Measurements from ENCODE around the gene RNASE8. TPM values are rescaled to one million over a fixed set of nuclear protein-coding genes. Genes with fewer than 3 reads are reported as not detected.

RNASE8 gene
- total and polyA plus RNA-seq, 10 of the 15 experiments (the other 5 are each of a cell fraction or from before 2014, with no cell fraction given): not detected

GRCh38 chr14:21072781-21073339 is 15.2 kb downstream of the RNASE8 start:
- no peaks in the 10 kb centered on the region for H3K36me3 ChIP-seq (ENCODE audit: control insufficient read depth in 2 of 2, insufficient read depth in 2 of 2, low read length in 1 of 2)
- no peak overlapping the region for H2AFZ ChIP-seq (ENCODE audit: control insufficient read depth, low read depth, low read length)
- FAIRE-seq: no peak
- H4K20me1 ChIP-seq (ENCODE audit: control insufficient read depth, insufficient read depth): no peaks in the 10 kb centered on the region
- intact Hi-C loops (cut with micrococcal nuclease; ENCODE audit: unreplicated experiment) (no loop called here), in situ Hi-C loops (cut with MboI) (no loop called here)
- POLR2A ChIA-PET: no interaction called here
- H3K27ac ChIP-seq (ENCODE audit: control insufficient read depth, insufficient read depth): no peak overlapping the region
- peaks cover 29% of the 10 kb centered on the region for H3K4me1 ChIP-seq (ENCODE audit: control insufficient read depth, insufficient read depth, low read length)
- no peak overlapping the region for H3K9ac ChIP-seq (ENCODE audit: control insufficient read depth, insufficient read depth, low read length)
- RAD21 ChIA-PET (ENCODE audit: unreplicated experiment): interaction anchor here (2.5 to 3.0 kb wide), 2 partner anchors 23 to 31 kb away, joined by 13 to 42 read pairs; no protein-coding TSS in a partner anchor
- WGBS (ENCODE audit: insufficient coverage, insufficient replicate concordance, low lambda C conversion rate, missing lambda C conversion rate): 80% methylated on average over 9 of the region's 9 CpGs
- no peaks in the 10 kb centered on the region for H3K79me2 ChIP-seq (ENCODE audit: control insufficient read depth, insufficient read depth, low read length)
- BruUV-seq (replicated peaks): no TSS peak
- peaks cover 9 to 20% of the 10 kb centered on the region in 2 experiments for H3K27me3 ChIP-seq (replicated peaks in 1 of 2; ENCODE audit: control insufficient read depth in 2 of 2, insufficient read depth in 2 of 2, low read length in 1 of 2)
- no peaks in the 10 kb centered on the region for H3K9me3 ChIP-seq (replicated peaks; ENCODE audit: control insufficient read depth, insufficient read depth, low read length)
- H3K4me2 ChIP-seq (ENCODE audit: control insufficient read depth, insufficient read depth): no peak overlapping the region
- CTCF ChIA-PET: interaction anchor here (0.8 to 5.6 kb wide), 5 partner anchors 19 to 65 kb away, joined by 3 to 100 read pairs (median 10); partner anchors contain the start of gene TMEM253
- no peak for DNase-seq (ENCODE audit: low read depth, low spot score)
- ATAC-seq: no peak
- TF ChIP-seq USF1 (IDR thresholded peaks at IDR 0.05; ENCODE audit: borderline replicate concordance, extremely low read length, insufficient read depth, low read depth, low read length) (no peak), RCOR1 (conservative IDR thresholded peaks at IDR 0.05; ENCODE audit: low read depth, low read length) (no peak), KAT2A (conservative IDR thresholded peaks at IDR 0.05; ENCODE audit: control insufficient read depth, low read depth, low read length) (no peak), ATF7 (IDR thresholded peaks at IDR 0.05; ENCODE audit: low read depth) (no peak), BHLHE40 (IDR thresholded peaks at IDR 0.05; ENCODE audit: borderline replicate concordance in 1 of 2, low read depth in 2 of 2, low read length in 1 of 2) (no peak), RBBP5 (conservative IDR thresholded peaks at IDR 0.05) (no peak), NFXL1 (IDR thresholded peaks at IDR 0.05; ENCODE audit: borderline replicate concordance) (no peak), NFYA (IDR thresholded peaks at IDR 0.05; ENCODE audit: borderline replicate concordance, low read depth, low read length) (no peak)
- TF ChIP-seq, protein P1, sequence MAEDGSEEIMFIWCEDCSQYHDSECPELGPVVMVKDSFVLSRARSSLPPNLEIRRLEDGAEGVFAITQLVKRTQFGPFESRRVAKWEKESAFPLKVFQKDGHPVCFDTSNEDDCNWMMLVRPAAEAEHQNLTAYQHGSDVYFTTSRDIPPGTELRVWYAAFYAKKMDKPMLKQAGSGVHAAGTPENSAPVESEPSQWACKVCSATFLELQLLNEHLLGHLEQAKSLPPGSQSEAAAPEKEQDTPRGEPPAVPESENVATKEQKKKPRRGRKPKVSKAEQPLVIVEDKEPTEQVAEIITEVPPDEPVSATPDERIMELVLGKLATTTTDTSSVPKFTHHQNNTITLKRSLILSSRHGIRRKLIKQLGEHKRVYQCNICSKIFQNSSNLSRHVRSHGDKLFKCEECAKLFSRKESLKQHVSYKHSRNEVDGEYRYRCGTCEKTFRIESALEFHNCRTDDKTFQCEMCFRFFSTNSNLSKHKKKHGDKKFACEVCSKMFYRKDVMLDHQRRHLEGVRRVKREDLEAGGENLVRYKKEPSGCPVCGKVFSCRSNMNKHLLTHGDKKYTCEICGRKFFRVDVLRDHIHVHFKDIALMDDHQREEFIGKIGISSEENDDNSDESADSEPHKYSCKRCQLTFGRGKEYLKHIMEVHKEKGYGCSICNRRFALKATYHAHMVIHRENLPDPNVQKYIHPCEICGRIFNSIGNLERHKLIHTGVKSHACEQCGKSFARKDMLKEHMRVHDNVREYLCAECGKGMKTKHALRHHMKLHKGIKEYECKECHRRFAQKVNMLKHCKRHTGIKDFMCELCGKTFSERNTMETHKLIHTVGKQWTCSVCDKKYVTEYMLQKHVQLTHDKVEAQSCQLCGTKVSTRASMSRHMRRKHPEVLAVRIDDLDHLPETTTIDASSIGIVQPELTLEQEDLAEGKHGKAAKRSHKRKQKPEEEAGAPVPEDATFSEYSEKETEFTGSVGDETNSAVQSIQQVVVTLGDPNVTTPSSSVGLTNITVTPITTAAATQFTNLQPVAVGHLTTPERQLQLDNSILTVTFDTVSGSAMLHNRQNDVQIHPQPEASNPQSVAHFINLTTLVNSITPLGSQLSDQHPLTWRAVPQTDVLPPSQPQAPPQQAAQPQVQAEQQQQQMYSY (CRISPR knock-in tag; IDR thresholded peaks at IDR 0.05): no peak
- SMC1A ChIA-PET (ENCODE audit: uncharacterized antibody, unreplicated experiment): interaction anchor here (0.9 to 3.1 kb wide), 3 partner anchors 11 to 31 kb away, joined by 3 to 30 read pairs (median 9); no protein-coding TSS in a partner anchor
- H3K4me3 ChIP-seq: no peak overlapping the region

Measured in GM12878 (cell line).